H1 (cell line): ENCODE results near the gene OR52N2. TPM values are rescaled to one million over a fixed set of nuclear protein-coding genes. Genes with fewer than 3 reads are reported as not detected.

Experiments
- CTCF ChIA-PET: fragments of 300-600 bp; sonication (Branson Sonifier 250); formaldehyde crosslinking; loops from one replicate; lab custom pipeline; 2021; ENCODE audit not compliant: partially characterized antibody; lab: Charles Lee
- POLR2A ChIA-PET: fragments of 300-600 bp; sonication (Branson Sonifier 250); formaldehyde crosslinking; loops from one replicate; lab custom pipeline; 2021; ENCODE audit warnings: inconsistent platforms; ENCODE audit not compliant: partially characterized antibody; lab: Charles Lee
- DNase-seq, 2 experiments: peaks; one replicate each; pipeline versions ENCODE4 v3.0.0 to v3.0.0-alpha.2; 2010 to 2022; ENCODE audit warnings: low spot score in 2 of 2, low read depth in 1 of 2, mixed read lengths in 1 of 2
- FAIRE-seq: peaks from 2 replicates; lab custom pipeline; 2011; peaks lifted over from hg19 to GRCh38; lab: Jason Lieb, UNC
- H2AFZ ChIP-seq: 2 replicates; pipeline ENCODE4 v1.8.1; 2012; ENCODE audit warnings: low read length, inconsistent platforms
- H2AK5ac ChIP-seq: 2 replicates; pipeline ENCODE4 v1.6.1; 2013; ENCODE audit warnings: low read depth, low read length
- H2BK120ac ChIP-seq: replicated peaks from 2 replicates; pipeline ENCODE3; 2013; ENCODE audit warnings: low read depth, low read length, inconsistent platforms
- H2BK12ac ChIP-seq: 2 replicates; pipeline ENCODE4 v1.6.1; 2013; ENCODE audit warnings: low read depth, low read length
- H2BK15ac ChIP-seq: 2 replicates; pipeline ENCODE4 v1.6.1; 2013; ENCODE audit warnings: low read length
- H2BK20ac ChIP-seq: 2 replicates; pipeline ENCODE4 v1.6.1; 2013; ENCODE audit warnings: low read length
- H2BK5ac ChIP-seq: 2 replicates; pipeline ENCODE4 v1.6.1; 2013; ENCODE audit warnings: low read depth, low read length
- H3K14ac ChIP-seq: 2 replicates; pipeline ENCODE4 v1.6.1; 2013; ENCODE audit warnings: inconsistent platforms; ENCODE audit not compliant: insufficient read length
- H3K18ac ChIP-seq: 2 replicates; pipeline ENCODE4 v1.6.1; 2013; ENCODE audit warnings: low read length; ENCODE audit errors: extremely low read depth
- H3K23ac ChIP-seq: 2 replicates; pipeline ENCODE4 v1.6.1; 2013; ENCODE audit warnings: inconsistent platforms; ENCODE audit not compliant: insufficient read length
- H3K23me2 ChIP-seq: 2 replicates; pipeline ENCODE4 v1.6.1; 2013; ENCODE audit warnings: low read depth, low read length
- H3K27ac ChIP-seq: 2 replicates; pipeline ENCODE4 v1.6.1; 2011; ENCODE audit warnings: low read depth, low read length, inconsistent platforms
- H3K27me3 ChIP-seq, 4 experiments: replicated peaks in 1 of 4; 1 replicate in 1 of 4; 2 replicates in 3 of 4; pipeline versions ENCODE4 v1.6.1 to v1.8.1; 2011 to 2013; ENCODE audit warnings: low read length in 3 of 4, mild to moderate bottlenecking in 3 of 4, inconsistent platforms in 2 of 4, mixed read lengths in 2 of 4, moderate library complexity in 1 of 4; ENCODE audit not compliant: control insufficient read depth in 3 of 4, insufficient read depth in 3 of 4; ENCODE audit errors: extremely low read depth in 1 of 4
- H3K36me3 ChIP-seq, 4 experiments: 2 replicates each; pipeline versions ENCODE4 v1.6.1 to v1.8.1; 2011 to 2013; ENCODE audit warnings: mild to moderate bottlenecking in 4 of 4, low read length in 3 of 4, moderate library complexity in 2 of 4, control low read depth in 1 of 4, inconsistent platforms in 1 of 4; ENCODE audit not compliant: insufficient read depth in 4 of 4, control insufficient read depth in 2 of 4
- H3K4ac ChIP-seq: replicated peaks from 2 replicates; pipeline ENCODE3; 2013; ENCODE audit warnings: low read length, low read depth, mixed read lengths, inconsistent platforms; ENCODE audit not compliant: insufficient read length
- H3K4me1 ChIP-seq, 4 experiments: replicated peaks in 1 of 4; 1 replicate in 1 of 4; 2 replicates in 3 of 4; pipeline versions ENCODE4 v1.6.1 to v1.8.1; 2011 to 2013; ENCODE audit warnings: low read length in 3 of 4, inconsistent platforms in 2 of 4, mixed read lengths in 1 of 4; ENCODE audit not compliant: insufficient read depth in 4 of 4, control insufficient read depth in 3 of 4
- H3K4me2 ChIP-seq, 2 experiments: 2 replicates each; pipeline versions ENCODE4 v1.6.1 to v1.8.1; 2011 to 2013; ENCODE audit warnings: low read depth in 2 of 2, low read length in 2 of 2, control low read depth in 1 of 2, inconsistent platforms in 1 of 2, mild to moderate bottlenecking in 1 of 2; ENCODE audit not compliant: insufficient read depth in 1 of 2
- H3K4me3 ChIP-seq, 4 experiments: fragments of 200-600, 300-600 bp in 1 of 4; sonication (generic), shearing (Covaris generic), sonication (Bioruptor Twin) in 1 of 4; 2 replicates each; pipeline versions ENCODE4 v1.5.1 to v1.8.1; 2011 to 2016; ENCODE audit warnings: low read length in 4 of 4, low read depth in 3 of 4, control low read depth in 2 of 4, inconsistent platforms in 2 of 4, mild to moderate bottlenecking in 2 of 4, mixed read lengths in 1 of 4, moderate library complexity in 1 of 4; ENCODE audit not compliant: insufficient read depth in 2 of 4; ENCODE audit errors: extremely low read depth in 1 of 4
- H3K56ac ChIP-seq: replicated peaks from 2 replicates; pipeline ENCODE3; 2013; ENCODE audit warnings: low read depth, mild to moderate bottlenecking, mixed read lengths, low read length, inconsistent platforms; ENCODE audit not compliant: insufficient read length
- H3K79me1 ChIP-seq: 2 replicates; pipeline ENCODE4 v1.6.1; 2013; ENCODE audit warnings: low read depth, low read length, control low read depth
- H3K79me2 ChIP-seq, 2 experiments: 2 replicates each; pipeline versions ENCODE4 v1.6.1 to v1.8.1; 2012 to 2013; ENCODE audit warnings: low read length in 2 of 2, mild to moderate bottlenecking in 2 of 2, inconsistent platforms in 1 of 2; ENCODE audit not compliant: insufficient read depth in 2 of 2, control insufficient read depth in 1 of 2
- H3K9ac ChIP-seq, 4 experiments: replicated peaks in 1 of 4; 1 replicate in 1 of 4; 2 replicates in 3 of 4; pipeline versions ENCODE4 v1.6.1 to v1.8.1; 2011 to 2013; ENCODE audit warnings: low read depth in 3 of 4, low read length in 3 of 4, control low read depth in 2 of 4, mild to moderate bottlenecking in 2 of 4, moderate library complexity in 2 of 4, inconsistent platforms in 1 of 4; ENCODE audit errors: extremely low read depth in 1 of 4
- H3K9me3 ChIP-seq, 2 experiments: 2 replicates each; pipeline versions ENCODE4 v1.6.1 to v1.8.1; 2012 to 2013; ENCODE audit warnings: mild to moderate bottlenecking in 2 of 2, moderate library complexity in 2 of 2, control low read depth in 1 of 2, inconsistent platforms in 1 of 2, low read depth in 1 of 2, low read length in 1 of 2, mixed read lengths in 1 of 2; ENCODE audit not compliant: insufficient read depth in 2 of 2
- H4K20me1 ChIP-seq, 2 experiments: replicated peaks in 1 of 2; 2 replicates each; pipeline versions ENCODE3 to v1.8.1; 2011 to 2013; ENCODE audit warnings: inconsistent platforms in 2 of 2, low read length in 2 of 2, mild to moderate bottlenecking in 1 of 2; ENCODE audit not compliant: insufficient read depth in 2 of 2, control insufficient read depth in 1 of 2
- H4K5ac ChIP-seq: 2 replicates; pipeline ENCODE4 v1.6.1; 2013; ENCODE audit warnings: low read length, low read depth, mixed read lengths, inconsistent platforms; ENCODE audit not compliant: insufficient read length
- H4K8ac ChIP-seq: 2 replicates; pipeline ENCODE4 v1.8.0; 2013; ENCODE audit warnings: mild to moderate bottlenecking, moderate library complexity, low read length, inconsistent platforms; ENCODE audit not compliant: insufficient read depth; ENCODE audit errors: extremely low read depth
- H4K91ac ChIP-seq: replicated peaks from 2 replicates; pipeline ENCODE3; 2013; ENCODE audit warnings: low read length, mixed read lengths, inconsistent platforms; ENCODE audit not compliant: insufficient read length
- CBX8 ChIP-seq: fragments of 300-800, 300-1000 bp; sonication (generic); IDR thresholded peaks from 2 replicates; pipeline ENCODE4 v1.7.1; 2016; ENCODE audit warnings: low read depth, low read length, borderline replicate concordance
- CEBPB ChIP-seq: IDR thresholded peaks from 2 replicates; pipeline ENCODE4 v1.6.1; 2012; ENCODE audit warnings: low read depth, low read length
- EGR1 ChIP-seq: IDR thresholded peaks from 2 replicates; pipeline ENCODE4 v1.6.1; 2011; ENCODE audit warnings: low read depth, low read length, borderline replicate concordance
- HDAC6 ChIP-seq: IDR thresholded peaks from one replicate; pipeline ENCODE4 v1.7.1; 2012; ENCODE audit warnings: low read depth, mild to moderate bottlenecking, inconsistent platforms, low read length, moderate library complexity
- POU5F1 ChIP-seq: IDR thresholded peaks from 2 replicates; pipeline ENCODE4 v1.6.1; 2011; ENCODE audit warnings: low read depth, mild to moderate bottlenecking, low read length, moderate library complexity
- RBBP5 ChIP-seq: IDR thresholded peaks from 2 replicates; pipeline ENCODE4 v1.7.1; 2012; ENCODE audit warnings: low read depth, mild to moderate bottlenecking, inconsistent platforms, low read length, moderate library complexity, borderline replicate concordance
- SRF ChIP-seq: IDR thresholded peaks from 2 replicates; pipeline ENCODE4 v1.6.1; 2011; ENCODE audit warnings: mild to moderate bottlenecking, low read depth, low read length, moderate library complexity
- TAF1 ChIP-seq: IDR thresholded peaks from 2 replicates; pipeline ENCODE4 v1.6.1; 2011; ENCODE audit warnings: mild to moderate bottlenecking, low read depth, low read length
- WGBS, 2 experiments: shearing (Covaris generic) in 1 of 2; methylation state at CpG; one replicate each; pipeline versions ENCODE4 v1.1.6 to v1.1.7; 2013 to 2015; ENCODE audit warnings: low lambda C conversion rate in 2 of 2, mixed read lengths in 2 of 2, inconsistent platforms in 1 of 2, low coverage in 1 of 2, missing lambda C conversion rate in 1 of 2; ENCODE audit not compliant: insufficient replicate concordance in 2 of 2, insufficient coverage in 1 of 2, insufficient read length in 1 of 2; ENCODE audit errors: extremely low coverage in 1 of 2, missing lambda C conversion rate in 1 of 2; 5-methylcytosine and 5-hydroxymethylcytosine counted together
- polyA plus RNA-seq, 7 experiments: library from polyadenylated mRNA; depleted of rRNA in 3 of 7; stranded (reverse) in 5 of 7; unstranded in 2 of 7; fragments of >200 nt in 5 of 7; fragments of 200-250 nt in 2 of 7; gene quantifications; 1 replicate in 5 of 7; 2 replicates in 1 of 7; 4 replicates in 1 of 7; pipeline versions ENCODE4 v1.2.1 to v1.2.3, GENCODE V29; 2011 to 2013; ENCODE audit warnings: missing spikeins in 2 of 7, mixed read lengths in 2 of 7
- total RNA-seq: library from RNA; stranded (reverse); fragmentation: NEBNext Ultra II Directional; extraction: Animal tissue kit (Norgen Biotek cat#: 25700); gene quantifications from 2 replicates; pipeline ENCODE4 v1.2.1, GENCODE V29; 2021

The OR52N2 gene
- total and polyA plus RNA-seq, 2 of the 8 experiments (the other 6 are each of a cell fraction or from before 2014, with no cell fraction given) = 0.39 to 4.8 TPM

DNA sequence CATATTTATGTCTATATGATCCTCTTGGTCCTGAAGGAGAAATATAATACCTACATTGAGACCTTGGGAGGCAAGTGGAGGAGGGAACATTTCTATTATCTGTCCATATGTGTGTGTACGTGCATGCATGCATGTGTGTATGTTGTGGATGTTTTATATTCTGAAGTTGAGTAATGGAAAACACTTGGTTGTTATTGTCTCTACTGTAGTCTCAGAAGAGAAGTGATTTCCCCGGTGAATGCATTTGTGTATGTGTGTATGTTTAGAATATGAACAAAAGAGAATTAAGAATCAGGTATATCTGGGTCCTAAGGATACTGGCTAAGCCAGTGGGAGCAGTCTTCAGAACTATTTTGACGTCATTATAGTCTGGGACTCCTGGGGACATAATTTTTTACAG is 17.6 kb upstream of the OR52N2 start, which contains the start of gene OR52N1:
TSS of gene OR52N1 (minus strand) at position 101 of the 400 bp plus-strand sequence. CDS start 2,449 bp downstream, outside the sequence.
- Histone ChIP-seq H3K18ac (no peak within 1 kb of the TSS), H3K9me3 (no peaks in the 10 kb centered on the region), H2AK5ac (no peak within 1 kb of the TSS), H2BK12ac (no peak within 1 kb of the TSS), H3K27me3 (no peaks in the 10 kb centered on the region), H3K23ac (no peak within 1 kb of the TSS), H3K79me1 (no peaks in the 10 kb centered on the region), H3K9ac (no peak within 1 kb of the TSS), H3K4me2 (no peak within 1 kb of the TSS), H3K27ac (no peak within 1 kb of the TSS), H3K36me3 (no peaks in the 10 kb centered on the region), H2BK120ac (no peak within 1 kb of the TSS), H3K4me3 (no peak within 1 kb of the TSS), H4K5ac (no peak within 1 kb of the TSS), H3K79me2 (no peaks in the 10 kb centered on the region), H2BK15ac (no peak within 1 kb of the TSS), H3K56ac (no peak within 1 kb of the TSS), H2BK20ac (no peak within 1 kb of the TSS), H2BK5ac (no peak within 1 kb of the TSS), H2AFZ (no peak within 1 kb of the TSS), H4K8ac (no peak within 1 kb of the TSS), H4K20me1 (no peaks in the 10 kb centered on the region), H4K91ac (no peak within 1 kb of the TSS), H3K14ac (no peak within 1 kb of the TSS), H3K23me2 (no peaks in the 10 kb centered on the region), H3K4me1 (no peaks in the 10 kb centered on the region), H3K4ac (no peak within 1 kb of the TSS)
- FAIRE-seq (no peak), DNase-seq (no peak)
- no peak for TF ChIP-seq TAF1
- TF ChIP-seq POU5F1 = no peak
- TF ChIP-seq CBX8 = no peak
- TF ChIP-seq SRF = no peak
- no peak for TF ChIP-seq CEBPB
- TF ChIP-seq HDAC6 = no peak
- no peak for TF ChIP-seq EGR1
- TF ChIP-seq RBBP5 = no peak
- CTCF ChIA-PET = no interaction called here
- WGBS, 2 experiments = 91% methylated on average over 3 of the region's 3 CpGs; no CpG with 5 or more reads in 1 of the 2 experiments
- POLR2A ChIA-PET = no interaction called here
